GM21526 (cell line): ENCODE results near the gene SETD7.

Experiments used
- ATAC-seq: cut with Tn5 transposase; IDR thresholded peaks from one replicate; pipeline ENCODE4 v1.9.1; 2021; ENCODE audit warnings: moderate library complexity; ENCODE audit not compliant: unreplicated experiment, low FRiP score

Gene SETD7

DNA sequence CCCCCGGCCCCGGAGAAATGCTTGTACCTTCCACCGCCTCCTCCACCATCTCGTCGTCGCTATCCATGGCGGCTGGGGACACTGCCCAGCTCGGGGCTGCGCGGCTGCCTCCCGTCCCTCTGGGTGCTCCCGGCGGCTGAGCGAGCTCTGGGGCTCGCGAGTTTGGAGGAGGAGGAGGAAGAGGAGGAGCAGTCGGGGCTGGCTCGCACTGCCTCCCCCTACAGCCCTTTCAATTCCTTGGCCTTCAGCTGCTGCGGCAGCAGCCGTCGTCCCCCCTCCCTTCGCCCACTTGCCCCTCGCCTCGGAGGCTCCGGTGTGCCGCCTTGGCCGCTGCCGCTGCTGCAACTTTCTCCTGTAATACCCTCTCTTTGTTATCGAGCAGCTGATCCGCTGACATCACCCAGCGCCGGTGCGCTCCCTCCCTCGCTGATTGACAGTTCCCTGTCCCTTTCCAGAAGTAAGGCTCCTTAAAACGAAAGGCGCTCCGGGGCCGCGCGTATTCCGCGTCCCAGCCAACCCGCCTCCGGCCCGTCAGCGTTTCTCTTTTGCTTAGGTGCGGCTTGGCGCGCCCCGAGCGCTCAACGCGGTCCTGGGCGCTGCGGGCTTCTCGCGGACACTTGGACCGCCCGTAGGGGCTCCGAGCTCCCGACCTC is at the start of gene SETD7:
TSS of gene SETD7 (minus strand) at position 149 of the 653 bp plus-strand sequence. CDS start at position 67, 82 bp downstream.
- peak; percentile 34 for ATAC-seq

DNA sequence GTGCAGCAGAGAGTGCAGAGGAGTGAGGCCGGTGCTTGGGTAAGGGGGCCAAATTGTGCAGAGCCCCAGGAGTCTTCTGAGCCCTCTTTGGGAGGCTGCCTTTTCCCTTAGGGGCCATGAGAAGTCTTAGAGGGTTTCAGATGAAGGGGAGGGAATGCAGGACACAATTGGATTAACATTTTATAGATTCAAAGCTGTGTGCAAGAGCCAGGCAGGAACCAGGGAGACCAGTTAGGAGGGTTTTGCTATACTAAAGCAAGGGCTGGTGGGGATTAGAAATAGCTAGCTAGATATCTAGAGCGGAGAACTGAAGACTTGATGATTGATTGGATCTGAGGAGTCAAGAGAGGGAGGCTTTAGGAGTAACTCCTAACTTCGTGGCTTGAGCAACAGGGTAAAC is 49.5 kb upstream of the SETD7 start:
- no peak for ATAC-seq

DNA sequence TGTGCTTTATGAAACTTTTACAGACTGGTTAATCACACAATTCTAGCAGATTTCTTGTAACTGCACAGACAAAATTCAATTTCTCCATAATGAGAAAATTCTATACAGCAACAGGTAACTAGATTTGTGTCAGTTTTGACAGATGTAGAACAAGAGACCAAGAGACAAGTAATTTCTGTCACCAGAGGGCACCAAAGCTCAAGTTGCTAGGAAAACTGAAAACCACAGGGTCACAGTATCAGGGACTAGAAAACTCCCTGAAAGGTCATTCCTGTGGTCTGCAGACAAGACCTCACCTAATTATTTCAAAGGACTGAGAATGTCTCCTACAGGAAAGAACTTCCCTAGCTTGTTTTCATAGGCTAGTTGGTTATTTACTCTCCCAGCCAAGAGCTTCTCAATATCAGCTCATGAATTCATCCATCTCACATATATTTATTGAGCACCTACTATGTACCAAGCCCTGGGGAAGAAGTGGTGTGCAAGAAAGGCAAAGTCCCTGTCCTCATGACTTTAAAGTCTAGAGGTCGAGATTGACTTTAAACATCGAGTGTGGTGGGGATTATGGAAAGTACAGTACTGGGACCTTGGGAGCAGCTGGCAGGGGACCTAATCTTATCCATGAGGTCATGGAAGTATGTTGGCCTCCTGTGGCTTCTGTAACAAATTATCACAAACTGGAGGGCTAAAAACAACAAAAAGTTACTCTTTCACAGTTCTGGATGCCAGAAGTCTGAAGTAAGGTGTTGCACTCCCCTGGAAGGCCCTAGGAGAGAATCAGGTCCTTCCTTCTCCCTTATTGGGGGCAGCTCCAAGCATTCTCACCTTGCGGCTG is 47.8 kb upstream of the SETD7 start:
- no peak for ATAC-seq

DNA sequence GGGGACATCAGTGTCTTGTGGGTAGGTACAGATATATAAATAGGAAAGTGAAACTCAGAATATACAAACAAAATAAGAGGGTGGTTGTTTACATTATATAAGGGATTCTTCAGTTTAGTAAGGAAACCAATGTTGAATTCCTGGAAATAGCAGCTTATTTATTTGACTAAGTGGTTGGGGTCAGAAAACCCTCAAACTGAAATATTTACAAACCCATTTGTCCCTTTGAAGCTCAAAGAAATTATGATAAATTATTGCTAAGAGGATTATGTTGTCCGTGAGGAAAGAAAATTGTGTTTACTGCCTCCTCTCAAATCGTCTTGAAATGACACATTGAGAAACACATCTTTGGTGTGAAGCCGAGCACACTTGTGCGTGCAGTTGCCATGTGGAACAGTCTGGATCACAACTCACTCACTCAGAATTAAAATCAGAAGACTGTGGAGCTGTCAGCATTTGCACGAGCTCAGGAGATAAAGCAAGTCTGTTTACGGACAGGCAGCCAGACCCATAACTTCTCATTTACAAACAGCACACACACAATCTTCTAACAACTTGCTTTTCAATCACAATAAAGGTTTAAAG is 46.8 kb upstream of the SETD7 start:
- no peak for ATAC-seq

DNA sequence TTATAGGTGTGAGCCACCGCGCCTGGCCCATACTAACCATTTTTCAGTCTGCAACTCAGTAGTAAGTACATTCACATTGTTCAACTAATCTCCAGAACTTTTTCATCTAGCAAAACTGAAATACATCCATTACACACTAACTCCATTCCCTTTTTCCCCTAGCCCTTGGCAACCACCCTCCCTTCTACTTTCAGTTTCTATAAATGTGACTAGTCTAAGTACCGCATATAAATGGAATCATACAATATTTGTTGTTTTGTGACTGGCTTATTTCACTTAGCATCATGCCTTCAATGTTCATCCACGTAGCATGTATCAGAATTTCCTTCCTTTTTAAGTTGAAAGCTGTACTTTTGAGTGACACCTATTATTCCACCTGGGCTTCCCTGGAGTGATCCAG is 44.6 kb upstream of the SETD7 start:
- no peak for ATAC-seq

DNA sequence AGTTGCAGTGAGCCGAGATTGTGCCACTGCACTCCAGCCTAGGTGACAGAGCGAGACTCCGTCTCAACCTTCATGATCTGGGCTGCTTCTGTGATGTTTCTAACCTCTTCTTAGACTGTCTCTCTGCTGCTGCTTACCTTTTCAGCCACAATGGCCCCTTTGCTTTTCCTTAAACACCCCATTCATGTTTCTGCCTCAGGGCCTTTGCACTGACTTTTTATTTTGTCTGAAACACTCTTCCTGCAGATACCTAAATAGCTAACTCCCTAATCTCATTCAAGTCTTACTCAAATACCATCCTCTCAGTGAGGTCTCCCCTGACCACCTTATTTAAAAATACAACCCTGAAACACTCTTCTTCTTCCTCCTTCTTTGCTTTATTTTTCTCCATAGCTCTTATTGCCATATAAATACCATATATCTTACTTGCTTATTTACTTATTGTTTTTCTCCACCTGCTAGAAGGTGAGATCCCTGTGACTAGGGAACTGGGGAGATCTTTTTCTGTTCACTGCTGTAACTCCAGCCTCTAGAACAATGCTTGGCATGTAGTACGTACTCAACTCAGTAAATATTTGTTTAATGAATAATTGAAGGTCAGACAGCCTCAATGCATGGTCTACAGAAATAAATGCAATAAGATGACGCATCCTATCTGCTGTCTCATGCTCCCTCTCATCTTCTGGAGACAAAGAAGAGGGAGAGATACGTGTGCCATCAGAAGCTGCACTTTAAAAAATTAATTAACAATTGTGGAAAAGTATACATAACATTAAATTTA is 43.8 kb upstream of the SETD7 start:
- no peak for ATAC-seq

DNA sequence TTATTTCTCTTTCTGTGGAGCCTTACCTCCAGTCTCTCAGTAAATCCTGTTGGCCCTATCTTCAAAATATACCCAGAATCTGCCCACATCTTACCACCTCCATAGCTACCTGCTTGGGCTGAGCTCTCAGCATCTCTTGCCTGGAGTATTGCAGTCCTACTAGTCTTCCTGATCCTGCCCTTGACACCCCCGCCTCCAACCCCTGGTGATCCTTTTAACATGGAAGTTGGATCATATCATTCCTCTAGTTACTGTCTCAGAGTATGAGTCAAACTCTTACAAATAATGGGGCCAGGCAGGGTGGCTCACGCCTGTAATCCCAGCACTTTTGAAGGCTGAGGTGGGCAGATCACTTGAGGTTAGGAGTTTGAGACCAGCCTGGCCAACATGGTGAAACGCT is 43.1 kb upstream of the SETD7 start:
- no peak for ATAC-seq

DNA sequence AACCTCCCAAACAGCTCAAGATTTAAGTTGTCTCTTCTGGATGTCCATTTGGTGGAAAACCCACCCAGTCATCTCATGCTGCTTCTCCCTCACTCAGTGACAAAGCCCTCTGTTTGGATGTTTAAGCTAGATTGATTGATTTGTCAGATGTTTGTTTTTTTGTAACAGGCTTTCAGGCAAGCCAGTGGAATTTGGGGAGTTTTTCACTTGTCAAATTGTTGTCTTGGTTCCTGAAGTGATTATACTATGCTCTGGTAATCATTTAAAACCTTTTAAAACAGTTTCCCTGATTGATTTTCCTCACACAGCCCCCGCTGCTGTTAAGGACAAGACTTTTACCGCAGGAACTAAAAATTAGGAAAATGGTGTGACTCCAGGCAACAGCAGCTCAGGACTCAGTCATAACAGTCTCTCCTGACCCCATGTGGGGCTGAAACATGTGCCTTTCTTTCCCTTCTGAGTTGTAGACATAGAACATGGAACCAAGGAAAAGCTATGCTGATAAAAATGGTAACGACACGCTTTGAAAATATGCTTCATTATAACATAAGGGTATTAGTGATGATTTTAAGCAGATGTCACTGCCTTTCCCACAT is 40.8 kb upstream of the SETD7 start:
- no peak for ATAC-seq

DNA sequence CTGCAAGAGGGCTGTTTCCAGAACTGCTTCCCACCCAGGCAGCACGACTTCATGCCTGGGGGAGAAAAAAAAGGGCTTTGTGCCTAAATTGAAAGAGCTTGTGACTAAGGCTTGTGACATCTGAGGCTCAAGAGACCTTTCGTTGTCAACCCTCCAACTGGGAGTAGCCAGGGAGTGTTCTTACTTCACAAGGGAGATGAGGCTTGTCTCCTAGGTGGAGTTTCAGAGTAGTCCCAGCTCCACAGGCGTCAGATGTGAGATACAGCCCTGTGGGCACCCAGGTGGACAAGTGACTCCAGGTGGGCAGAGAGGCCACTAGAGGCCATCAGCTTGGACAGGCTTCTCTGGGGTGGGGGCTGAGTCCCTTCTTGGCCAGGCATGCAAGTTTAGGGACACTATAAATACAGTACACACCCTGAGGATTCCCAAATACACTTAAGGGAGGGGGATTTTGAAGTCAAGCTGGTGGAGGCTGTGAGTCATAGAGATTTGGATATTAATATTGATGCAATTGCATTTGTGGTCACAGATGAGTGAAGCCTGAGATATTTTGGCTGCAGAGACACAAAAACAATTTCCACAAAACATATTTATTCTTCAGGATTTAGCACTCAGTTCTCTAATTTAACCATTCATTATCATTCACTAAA is 40.1 kb upstream of the SETD7 start:
- no peak for ATAC-seq

DNA sequence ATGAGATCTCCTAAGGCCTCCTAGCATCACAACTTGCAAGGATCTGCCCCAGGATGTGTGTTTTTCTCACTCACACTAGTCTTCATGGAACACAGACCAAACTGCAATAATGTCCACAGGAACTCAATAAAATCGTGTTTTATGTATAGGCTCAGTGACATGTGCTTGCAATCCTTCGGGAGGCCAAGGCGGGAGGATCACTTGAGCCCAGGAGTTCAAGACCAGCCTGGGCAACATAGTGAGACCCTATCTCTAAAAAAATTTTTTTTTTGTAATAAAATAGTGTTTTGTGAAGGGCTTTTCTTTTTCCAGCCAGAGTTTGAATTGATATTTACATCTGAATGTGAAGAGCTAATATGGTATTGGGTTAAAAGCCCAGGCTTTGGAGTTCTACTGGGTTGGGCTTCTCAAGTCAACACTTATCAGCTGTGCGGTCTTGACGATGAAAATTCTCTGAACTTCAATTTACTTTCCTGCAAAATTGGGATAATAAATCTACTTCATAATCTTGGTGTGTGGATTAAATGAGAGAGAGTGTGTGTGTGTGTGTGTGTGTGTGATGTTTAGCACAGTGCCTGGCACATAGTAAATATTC is 38.7 kb upstream of the SETD7 start:
- no peak for ATAC-seq

DNA sequence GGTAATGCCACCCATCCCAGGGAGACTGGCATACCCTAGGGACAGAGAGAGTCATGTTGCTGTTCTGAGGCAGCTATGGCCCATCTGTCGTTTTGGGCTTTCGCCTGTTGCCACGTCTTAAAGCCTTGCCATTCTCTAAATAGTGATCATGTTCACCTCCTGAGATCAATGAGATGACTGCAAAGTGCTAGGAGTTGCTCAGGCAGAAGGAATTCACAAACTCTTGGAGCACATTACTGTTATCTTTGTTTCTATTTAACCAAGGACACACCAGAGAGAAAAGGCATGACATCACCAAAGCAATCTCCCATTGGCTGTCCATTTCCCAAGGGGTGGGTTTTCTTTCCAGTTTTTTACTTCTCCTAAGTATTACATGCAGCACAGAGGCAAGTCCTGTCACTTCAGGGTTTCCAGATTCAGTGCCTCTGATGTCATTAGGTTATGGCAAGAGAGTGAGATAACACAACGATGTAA is 37.1 kb upstream of the SETD7 start:
- no peak for ATAC-seq

DNA sequence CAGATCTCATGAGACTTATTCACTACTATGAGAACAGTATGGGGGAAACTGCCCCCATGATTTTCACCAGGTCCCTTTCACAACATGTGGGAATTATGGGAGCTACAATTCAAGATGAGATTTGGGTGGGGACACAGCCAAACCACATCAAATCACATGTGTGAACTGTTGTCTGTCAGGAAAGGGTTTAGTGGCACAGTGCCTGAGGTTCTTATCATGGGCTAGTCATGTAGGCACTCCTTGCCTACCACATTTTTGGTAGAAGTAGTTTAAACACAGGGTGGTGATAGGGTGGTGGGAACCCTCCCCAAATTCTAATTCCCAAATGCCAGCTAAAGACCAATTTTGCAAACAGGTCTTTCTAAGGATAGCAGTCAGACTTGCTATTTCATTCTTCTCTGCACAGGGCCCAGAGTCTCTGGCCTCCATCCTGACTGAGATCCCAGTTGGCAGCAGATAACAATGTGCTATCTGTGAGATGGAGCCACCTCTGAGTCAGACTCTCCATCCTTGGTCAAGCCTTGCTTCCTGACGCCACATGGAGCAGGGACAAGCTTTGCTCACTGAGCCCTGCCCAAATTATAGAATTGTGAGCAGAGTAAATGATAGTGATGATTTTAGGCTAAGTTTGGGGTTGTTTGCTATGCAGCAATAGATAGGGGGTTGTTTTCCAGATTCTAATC is 33.5 kb upstream of the SETD7 start:
- no peak for ATAC-seq

DNA sequence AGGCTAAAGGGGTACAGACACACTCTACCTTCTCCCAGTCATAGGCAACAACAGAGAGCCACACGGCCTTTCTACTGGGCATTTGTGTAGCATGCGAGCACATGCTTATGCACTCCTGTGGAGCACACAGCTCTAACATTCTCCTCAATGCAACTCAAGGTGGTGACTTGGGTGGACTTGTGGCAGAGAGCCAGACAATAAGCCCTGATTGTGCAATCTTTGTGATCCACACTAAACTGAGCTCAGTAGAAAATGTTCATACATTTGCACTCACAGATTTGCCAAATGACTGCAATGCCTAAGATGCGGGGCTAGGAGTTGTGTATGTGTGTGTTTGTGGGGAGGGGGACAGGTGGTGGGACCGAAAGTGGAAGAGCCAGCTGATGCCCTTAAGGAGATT is 31.4 kb upstream of the SETD7 start:
- no peak for ATAC-seq

DNA sequence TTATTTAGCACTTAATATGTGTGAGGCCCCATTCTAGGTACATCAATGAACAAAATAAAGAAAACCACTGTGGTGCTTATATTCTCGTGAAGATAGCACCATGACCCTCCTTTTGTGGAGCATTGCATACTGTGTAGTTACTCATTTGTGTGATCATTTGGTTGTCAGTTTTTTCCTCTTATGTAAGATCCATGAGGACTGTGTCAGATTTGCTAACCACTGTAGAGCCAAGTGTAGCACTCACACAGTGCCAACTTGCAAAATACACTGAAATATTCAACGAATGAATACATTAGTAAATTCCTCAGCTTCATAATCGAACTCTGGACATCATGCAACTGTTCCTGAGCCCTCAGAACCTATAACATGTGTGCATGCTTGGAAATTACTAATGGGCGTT is 29.5 kb upstream of the SETD7 start:
- ATAC-seq: no peak

DNA sequence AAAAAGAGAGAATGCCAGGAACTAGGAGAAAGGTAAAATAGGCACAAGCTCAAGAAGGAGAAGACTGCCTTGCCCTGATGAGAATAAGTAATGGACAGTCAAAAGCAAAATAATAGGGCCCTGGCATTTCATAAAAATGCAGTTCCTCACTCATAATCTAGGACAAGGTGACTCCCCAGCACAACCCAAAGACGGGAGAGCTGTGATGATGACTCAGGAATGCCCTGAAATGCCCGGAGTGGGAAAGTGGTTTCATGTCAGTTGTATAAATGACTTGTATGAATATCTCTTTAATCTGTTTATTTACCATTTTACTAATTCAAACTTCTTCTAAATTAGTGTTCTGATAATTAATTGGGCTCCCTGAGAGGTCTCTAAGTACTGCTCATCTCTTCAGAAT is 28.8 kb upstream of the SETD7 start:
- ATAC-seq: no peak

DNA sequence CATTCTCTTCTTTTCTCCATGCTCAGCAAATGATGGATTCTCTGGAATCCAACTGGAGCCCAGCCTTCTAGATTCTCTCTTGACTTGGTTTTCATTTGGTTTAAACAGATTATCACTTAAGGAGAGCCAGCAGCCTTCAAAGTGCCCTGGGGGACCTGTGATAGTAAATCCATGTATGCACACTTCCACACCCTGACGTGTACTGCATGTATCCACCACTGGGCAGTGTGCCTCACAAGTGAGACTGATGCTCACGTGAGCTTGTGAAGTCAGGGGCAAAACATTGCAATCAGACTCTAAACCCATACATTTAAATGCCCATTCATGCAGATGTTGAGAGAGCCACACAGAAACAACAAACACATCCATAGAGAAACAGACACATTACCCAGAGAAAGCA is 28.0 kb upstream of the SETD7 start:
- ATAC-seq: no peak

DNA sequence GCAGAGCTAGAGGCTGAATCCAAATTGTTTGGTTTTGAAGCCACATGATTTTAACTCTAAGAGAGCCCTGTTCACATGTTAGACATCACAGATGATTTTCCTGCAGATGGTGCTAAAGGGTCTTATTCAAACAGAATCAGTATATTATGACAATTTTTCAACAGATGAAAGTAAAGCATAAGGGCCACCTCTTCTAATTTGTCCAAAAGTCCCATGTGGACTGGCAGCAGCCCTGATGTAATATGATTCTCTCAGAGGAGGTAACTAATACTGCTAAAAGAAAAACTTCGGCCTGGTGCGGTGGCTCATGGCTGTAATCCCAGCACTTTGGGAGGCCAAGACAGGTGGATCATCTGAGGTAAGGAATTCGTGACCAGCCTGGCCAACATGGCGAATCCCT is 26.0 kb upstream of the SETD7 start:
- ATAC-seq: no peak

DNA sequence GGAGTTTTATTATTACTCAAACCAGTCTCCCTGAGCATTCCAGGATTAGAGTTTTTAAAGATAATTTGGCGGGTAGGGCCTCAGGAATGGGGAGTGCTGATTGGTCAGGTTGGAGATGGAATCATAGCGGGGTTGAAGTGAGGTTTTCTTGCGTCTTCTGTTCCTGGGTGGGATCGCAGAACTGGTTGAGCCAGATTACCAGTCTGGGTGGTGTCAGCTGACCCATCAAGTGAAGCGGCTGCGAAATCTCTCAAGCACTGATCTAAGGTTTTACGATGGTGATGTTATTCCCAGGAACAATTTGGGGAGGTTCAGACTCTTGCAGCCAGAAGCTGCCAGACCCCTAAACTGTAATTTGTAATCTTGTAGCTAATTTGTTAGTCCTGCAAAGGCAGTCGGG is 25.1 kb upstream of the SETD7 start:
- ATAC-seq: no peak

DNA sequence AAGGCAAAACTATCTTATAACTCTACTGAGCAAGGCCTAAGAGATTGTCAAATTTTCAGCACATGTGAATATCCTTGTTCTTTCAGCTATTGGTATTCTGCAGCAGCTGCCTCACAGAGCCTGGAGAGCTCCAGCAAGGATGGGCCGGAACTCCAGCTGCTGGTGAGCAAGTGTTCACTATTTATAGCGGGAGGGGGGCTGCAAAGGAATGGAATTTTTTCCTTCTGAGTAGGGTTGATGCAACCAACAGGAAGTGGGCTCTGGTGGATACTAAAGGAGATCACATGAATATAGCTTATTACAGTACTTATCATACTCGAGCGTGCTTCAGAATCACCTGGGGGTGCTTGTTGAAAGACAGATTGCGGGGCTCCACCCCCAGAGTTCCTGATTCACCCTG is 20.2 kb upstream of the SETD7 start:
- ATAC-seq: no peak
